HG03460 (cell line): ENCODE measurements around the gene TCP1.
"Not testable (repeated sequence)": the region's sequence is repeated elsewhere in the genome, so short reads cannot be mapped to it uniquely, and the experiment has no call there.

Experiments
- ATAC-seq: cut with Tn5 transposase; IDR thresholded peaks from one replicate; pipeline ENCODE4 v1.9.1; 2021; ENCODE audit not compliant: unreplicated experiment

TCP1 gene

DNA sequence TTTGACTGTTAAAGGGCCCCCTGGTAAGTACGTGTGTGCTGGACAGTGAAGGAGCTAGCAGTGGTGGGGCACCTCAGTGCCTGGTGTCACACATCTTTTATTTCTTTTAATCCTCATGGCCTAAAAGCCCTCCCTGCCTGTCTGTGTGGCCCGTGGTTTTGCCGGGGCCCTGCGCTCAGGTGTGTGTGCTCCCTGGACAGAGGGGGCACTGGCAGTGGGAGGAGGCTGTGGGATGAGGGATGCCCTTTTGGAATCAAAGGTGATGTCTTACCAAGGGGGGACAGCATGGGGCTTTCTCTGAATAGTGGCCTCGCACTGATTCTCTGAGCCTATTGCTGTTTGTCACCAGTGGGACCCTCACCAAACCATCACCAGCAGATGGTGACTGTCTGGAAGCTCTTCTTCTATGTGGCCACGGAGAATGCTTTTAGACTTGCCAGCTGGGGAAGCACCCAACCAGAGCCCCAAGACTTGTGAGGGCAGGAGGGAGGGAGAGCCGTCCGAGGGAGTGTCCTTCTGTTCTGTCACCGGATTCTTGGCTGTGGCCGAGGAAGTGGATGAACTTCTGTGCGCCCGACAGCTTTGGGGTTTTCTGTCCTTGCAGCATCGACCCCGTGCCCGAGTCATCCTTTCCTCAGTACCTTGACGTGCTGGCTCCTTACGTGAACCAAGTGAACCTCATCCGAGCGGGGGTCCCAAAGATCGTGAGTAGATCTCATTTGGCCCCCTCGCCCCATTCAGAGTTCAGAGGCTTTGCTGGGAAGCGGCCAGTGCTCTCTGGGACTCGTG lies 28.7 kb upstream of the TCP1 start:
- no peak for ATAC-seq

DNA sequence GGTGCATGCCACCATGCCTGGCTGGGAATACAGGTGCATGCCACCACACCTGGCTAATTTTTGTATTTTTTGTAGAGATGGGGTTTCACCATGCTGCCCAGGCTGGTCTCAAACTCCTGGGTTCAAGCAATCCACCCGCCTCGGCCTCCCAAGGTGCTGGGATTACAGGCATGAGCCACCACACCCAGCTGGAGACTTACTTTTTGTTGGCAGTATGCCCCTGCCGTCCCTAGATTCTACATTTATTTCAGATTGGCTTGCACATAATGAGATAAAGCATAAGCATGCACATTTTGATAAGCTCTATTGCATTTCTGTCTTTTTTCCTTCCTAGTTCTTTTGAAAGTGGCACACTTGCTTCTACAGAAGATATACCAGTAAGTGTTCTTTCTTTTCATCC lies 27.4 kb upstream of the TCP1 start:
- not testable (repeated sequence) for ATAC-seq

DNA sequence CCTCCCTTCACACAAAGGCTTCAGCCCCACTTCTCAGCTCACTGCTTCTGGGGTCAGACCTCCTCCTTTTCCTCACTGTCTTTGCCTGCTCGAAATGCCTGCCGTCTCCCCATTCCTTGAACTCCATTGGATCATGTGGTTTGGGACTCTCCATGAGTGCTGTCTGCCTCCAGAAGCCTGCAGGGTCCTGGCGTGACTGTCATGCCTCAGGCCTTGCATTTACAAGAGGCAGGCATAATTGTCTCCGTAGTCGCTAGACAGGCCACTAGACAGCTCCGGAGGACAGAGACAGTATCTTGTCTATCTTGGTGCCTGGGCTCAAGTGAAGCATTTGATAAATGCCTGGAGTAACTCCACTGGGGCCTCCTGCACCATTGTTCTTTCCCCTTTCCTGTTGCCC lies 26.0 kb upstream of the TCP1 start:
- ATAC-seq: no peak

DNA sequence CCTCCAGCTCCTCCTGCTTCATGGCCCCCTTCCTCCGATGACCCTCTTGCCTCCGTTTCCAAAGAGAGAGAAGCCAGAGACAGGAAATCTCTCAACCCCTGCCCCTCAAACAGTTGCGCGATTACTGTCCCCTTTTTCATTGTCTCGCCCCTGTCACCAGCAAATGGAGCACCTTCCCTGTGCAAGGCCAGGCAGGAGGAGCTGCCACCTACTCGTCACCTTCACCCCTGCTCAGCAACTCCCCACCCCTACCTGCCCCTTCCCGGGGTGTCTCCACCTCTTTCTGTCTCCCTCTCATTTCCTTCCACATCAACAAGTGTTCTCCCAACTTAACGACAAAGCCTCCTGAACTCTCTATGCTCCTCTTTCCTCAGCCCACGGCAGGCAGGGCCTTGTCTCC lies 24.4 kb upstream of the TCP1 start:
- ATAC-seq: no peak

DNA sequence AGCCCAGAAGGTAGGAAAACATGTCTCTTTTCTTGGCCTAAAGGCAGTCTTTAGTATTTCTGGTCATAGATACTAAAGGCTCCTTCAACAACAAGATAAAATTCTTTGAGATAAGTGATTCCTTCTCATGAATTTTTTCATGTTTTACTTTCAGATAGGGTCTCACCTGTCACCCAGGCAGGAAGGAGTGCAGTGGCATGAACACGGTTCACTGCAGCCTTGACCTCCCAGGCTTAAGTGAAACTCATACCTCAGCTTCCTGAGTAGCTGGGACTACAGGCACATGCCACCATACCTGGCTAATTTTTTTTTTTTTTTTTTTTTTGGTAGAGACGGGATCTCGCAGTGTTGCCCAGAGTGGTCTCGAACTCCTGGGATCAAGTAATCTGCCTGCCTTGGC lies 19.7 kb upstream of the TCP1 start:
- peak; percentile 73 for ATAC-seq

DNA sequence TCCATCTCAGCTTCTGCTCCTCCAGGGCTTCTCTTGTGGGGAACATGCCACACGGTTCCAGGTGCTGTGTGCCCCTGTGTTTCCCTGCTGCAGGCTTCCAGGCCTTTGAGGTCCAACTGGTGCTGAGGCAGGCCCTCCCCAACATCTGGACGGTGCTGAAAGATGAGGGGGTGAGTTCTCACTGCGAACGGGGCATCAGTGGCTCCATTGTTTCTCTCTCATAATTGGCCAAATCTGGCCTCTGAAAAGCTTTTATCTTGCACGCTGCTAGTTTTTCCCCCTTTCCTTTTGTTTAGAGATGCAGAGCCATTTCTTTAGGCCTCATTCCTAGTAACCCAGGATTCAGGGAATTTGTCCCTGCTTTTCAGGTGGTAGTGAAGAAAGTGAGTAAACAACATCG lies 19.2 kb upstream of the TCP1 start:
- ATAC-seq: no peak

DNA sequence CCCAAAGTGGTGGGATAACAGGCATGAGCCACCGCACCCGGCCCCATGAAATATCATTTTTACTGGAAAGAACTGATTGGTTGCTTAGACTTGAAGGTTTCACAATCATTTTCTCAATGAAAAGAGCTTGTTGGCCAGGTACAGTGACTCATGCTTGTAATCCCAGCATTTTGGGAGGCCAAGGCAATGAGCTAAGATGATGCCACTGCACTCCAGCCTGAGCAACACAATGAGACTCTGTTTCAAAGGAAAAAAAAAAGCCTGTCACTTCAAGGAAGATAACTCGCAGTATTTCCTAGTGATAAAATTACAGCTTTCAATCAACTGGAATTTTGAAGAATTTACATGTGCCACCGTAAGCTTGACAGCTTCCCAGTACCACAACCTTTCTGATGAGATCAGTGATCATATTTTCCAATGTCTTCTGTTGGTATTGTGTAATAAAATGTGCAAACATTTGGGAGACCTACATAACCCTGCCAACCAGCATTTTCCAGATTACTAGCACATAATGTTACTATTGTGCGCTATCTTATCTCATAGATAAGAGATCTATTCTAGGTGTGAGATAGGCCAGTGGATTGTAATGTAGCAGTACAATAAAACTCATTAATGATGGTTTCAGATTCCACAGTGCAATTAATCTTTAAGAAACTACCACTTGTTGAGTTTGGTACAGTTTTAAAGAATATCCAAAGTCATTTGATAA lies 17.9 kb upstream of the TCP1 start:
- no peak for ATAC-seq

DNA sequence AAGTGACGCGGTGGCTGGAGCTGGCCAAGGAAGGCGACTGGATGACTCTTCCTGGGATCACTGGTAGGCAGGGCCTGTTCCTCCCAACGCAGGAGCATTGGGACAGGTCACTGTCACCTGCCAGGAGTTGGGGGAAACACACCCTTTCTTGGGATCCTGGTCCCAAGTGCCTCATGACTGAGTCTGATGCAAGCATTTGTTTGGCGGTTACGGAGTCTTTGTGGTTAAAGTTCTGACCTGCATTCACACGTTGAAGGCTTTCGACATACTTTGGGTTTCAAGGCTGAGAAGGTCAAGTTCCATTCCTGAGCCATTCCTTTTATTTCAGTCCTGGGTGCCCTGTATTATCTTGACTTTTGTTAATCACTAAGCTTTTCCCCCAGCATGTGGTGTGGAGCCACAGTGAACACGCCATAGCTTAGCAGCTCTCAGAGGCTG lies 16.6 kb upstream of the TCP1 start:
- no peak for ATAC-seq

DNA sequence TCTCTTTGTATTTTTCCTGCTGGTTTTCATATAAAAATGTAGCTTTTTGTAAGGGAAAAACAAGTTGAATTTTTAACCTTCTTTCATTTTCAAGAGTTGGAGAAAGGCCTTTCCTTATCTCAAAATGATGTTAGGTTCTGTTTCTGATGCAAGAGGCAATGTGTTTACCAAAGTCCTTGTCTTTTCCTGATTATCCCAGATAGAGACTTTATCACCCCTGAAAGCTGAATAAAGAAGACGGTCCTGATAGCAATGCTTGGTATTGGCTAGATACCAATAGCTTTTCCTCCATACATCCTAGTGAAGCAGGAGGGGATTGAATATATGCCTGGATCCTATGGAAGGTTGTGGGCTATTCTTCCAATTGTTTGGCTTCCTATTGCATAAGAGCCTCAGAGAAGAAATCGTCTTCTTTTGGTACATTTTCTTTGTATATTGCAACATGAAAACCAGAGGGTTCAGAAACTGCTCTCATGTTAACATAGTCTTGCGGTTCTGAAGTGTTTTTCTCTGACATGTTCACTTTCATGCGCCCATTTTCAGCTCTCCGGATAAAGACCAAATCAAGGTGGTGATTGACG lies 16.1 kb upstream of the TCP1 start:
- ATAC-seq: no peak

DNA sequence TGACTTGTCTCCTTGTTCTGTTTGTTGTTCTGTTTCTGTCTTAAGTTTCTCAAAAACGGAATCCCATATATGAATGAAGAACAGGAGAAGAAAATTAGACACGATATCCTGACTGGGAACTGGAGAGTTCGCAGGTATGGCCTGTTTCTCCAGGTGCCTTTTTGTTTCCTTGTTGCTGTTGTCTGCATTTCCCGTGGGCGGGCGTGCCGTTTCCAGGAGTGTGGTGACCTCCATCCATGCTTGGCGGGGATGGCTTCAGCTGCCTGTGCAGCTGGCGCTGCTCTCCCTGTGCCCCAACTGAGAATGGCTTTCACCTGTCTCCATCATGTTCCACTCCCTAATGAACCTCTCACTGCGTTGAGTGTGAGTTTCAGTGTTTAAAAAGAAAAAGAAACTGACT lies 15.1 kb upstream of the TCP1 start:
- ATAC-seq: no peak

DNA sequence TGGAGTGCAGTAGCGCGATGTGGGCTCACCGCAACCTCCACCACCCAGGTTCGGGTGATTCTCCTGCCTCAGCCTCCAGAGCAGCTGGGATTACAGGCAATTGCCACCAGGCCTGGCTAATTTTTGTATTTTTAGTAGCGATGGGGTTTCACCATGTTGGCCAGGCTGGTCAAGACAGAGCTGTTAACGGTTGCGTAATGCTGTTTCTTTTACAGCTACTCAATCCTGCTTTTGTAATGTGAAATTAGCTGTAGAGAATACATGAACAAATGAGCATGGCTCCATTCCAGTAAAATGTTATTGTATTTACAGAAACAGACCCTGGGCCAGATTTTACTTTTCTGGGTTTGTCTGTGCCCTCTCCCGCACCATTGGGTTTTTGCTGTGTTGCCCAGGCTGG lies 12.5 kb upstream of the TCP1 start:
- no peak for ATAC-seq

DNA sequence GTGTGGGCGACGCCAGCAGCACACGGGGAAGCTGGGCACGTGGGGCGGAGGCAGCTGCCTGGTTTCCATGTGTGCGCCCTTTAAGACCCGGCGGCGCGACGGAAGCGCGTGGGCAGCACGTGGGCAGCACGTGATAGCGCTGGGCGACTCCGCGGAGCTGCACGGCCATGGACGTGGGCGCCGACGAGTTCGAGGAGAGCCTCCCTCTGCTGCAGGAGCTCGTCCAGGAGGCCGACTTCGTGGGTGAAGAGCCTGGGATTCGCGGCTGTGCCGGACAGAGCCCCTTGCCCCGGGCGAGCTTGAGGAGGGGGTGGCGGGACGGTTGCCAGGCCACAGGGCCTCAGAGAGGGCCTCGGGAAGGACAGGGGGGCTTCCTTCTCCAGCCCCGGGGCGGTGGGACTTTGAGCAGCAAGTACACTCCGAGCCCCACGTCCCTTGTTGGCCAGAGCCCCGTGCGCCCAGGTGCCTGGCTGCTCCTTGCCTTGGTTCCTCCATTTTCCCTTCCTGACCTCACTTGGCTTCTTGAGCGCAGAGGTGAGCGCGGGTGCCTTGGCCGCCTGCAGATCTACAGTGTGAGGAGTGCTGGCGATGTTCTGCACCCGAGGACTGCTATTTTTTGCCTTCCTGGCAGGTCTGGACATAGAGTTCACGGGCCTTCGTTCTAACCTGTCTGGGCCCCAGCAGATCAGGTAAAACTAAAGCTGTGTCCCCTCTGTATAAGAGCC lies 10.9 kb upstream of the TCP1 start, which contains the start of gene PNLDC1:
PNLDC1 (plus strand) TSS at position 136 of the 725 bp plus-strand sequence; CDS start at position 168, 32 bp downstream.
- no peak for ATAC-seq

DNA sequence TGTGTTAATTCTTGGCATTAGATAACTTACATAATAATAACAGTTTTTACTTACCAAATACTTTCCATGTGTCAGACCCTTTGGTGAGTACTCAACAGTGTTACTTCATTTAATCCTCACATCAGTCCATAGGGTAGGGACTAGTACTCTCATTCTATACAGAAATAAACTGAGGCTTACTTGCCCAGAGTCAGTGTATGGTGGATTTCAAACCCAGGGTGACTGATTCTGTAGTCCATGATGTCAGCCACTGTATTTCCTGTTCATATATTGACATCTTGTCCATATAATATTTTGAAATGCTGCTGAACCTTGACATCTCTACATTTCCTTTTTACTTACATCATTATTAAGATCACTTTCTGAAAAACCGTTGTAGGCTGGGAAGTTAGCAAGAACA lies 8.2 kb upstream of the TCP1 start:
- no peak for ATAC-seq

DNA sequence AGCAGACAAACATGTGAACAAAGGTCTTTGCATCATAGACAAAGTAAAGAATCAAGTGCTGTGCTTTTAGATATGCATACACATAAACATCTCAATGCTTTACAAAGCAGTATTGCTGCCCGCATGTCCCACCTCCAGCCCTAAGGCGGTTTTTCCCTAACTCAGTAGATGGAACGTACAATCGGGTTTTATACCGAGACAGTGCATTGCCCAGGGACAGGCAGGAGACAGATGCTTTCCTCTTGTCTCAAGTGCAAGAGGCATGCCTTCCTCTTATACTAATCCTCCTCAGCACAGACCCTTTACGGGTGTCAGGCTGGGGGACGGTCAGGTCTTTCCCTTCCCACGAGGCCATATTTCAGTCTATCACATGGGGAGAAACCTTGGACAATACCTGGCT lies 5.6 kb upstream of the TCP1 start:
- ATAC-seq: not testable (repeated sequence)

DNA sequence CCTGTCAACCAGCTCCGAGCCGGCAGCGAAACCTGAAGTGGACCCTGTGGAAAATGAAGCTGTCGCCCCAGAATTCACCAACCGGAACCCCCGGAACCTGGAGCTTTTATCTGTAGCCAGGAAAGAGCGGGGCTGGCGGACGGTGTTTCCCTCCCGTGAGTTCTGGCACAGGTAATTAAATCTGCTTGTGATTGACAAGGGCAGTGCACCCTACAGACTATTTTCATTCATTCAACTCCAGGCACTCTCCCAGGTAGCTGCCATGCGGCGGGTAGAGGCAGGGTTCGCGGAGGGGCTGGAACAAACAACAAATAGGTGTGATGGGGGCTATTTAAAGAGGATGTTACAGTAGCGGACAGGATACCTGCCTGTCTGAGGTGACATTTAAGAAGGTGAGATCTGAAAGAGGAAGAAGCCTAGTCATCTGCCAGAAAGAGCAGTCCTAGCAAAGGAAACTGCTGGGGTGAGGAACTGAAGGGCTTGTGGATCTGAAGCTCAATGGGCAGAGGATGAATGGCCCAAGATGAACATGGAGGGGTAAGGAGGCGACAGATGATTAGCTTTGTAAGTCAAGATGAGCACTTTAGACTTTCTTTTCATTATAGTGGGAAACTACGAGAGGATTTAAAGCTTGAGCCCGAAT lies 1.7 kb upstream of the TCP1 start:
- no peak for ATAC-seq

DNA sequence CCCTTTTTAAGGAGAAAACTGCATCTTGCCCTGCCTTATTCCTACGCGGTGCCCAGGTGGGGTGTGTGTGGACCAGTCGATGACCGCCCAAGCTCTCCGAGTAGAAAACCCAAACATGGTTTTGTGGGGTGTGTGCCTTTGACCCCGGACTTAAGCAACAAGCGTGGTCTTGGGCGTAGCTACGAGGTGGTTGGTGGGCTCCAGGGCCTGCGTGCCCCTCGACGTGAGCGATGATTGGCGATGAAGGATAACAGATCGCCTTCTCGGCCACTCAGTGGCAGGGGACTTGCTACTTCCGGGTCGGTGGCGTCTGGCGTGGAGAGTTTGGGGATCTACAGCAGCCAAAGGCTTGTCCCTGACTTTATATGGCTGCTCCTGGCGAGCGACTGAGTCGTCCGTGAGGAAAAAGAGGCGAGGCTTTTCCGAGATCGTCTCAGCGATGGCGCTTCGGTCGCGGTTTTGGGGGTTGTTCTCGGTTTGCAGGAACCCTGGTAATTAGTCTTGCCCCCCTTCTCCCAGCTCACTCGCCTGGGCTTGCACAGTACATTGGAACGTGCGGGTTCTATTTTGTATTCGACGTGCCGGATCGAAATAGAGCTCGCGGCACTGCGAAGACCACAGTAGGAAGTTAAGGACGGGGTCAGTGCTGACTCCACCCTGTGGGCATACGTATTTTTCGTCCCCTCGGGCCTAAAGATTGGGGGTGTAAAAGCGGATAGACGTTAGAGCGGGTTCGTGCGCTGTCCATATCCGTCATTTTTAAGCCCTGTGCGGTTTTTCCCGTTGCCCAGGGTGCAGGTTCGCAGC lies 950 bp upstream of the TCP1 start, which contains the start of gene MRPL18:
MRPL18 (plus strand) TSS at position 319 of the 807 bp plus-strand sequence; CDS start at position 440, 121 bp downstream.
- peak; percentile 82 for ATAC-seq

DNA sequence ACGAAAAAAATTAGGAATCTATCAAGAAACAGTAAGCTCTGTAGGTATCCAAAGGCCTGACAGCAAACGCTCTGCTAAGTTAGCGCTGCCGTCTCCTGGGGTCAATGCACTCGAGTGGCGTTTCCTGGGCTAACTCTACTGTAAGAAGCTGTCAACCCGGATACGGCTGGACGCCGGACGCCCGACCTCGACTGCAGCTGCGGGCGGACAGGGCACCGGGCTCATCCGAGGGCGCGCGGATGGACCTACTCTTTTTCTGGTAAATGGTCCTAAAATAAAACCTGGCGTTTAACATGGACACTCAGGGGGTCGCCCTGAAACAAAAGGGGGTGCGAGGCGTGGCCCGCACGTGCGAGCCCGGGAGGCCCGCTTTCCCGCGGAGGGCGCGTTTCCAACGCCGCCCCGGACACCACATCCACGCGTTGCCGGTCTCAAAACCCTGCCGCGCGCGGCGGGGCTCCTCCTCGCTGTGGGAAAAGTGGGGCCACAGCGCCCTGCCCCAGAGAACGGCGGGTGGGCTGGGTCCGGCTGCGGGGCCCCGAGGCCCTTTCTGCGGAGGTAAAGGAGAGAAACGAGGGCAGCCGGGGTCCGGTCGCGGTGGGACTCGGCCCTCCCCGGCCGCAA lies 537 bp downstream of the TCP1 start:
- ATAC-seq: peak; percentile 15

DNA sequence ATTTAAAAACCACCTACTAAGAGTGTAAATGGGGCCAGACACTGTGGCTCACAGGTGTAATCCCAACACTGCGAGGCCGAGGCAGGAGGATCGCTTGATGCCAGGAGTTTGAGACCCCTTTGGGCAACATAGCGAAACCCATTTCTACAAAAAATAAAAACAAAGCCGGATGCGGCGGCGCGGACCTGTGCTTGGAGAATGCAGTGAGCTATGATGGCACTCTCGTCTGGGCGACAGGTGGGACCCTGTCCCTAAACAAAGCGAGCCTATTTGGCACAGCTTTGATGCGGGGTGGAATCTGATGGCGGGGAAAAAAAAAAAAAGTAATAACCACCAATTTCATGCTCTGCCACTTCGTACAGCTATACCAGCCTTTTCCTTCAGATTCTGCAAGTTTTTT lies 1.1 kb downstream of the TCP1 start:
- ATAC-seq: no peak

DNA sequence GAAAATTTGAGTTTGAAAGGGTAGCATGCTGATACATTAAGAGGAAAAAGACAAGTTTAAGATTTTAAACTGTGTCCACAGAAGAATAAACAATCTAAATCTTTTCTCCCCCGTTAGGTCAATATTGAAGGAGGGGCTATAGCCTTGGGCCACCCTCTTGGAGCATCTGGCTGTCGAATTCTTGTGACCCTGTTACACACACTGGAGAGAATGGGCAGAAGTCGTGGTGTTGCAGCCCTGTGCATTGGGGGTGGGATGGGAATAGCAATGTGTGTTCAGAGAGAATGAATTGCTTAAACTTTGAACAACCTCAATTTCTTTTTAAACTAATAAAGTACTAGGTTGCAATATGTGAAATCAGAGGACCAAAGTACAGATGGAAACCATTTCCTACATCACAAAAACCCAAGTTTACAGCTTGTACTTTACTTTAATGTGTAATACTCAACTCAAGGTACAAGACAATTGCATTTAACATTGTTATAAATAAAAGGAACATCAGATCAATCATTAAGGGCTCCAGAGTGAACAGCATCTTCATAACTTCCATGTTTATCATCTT lies 10.8 kb downstream of the TCP1 start:
- no peak for ATAC-seq
